K562 treated with DMSO at 1 percent for 24 hours (cell line): ENCODE measurements around the gene SLX4. TPM values are rescaled to one million over a fixed set of nuclear protein-coding genes. Genes with fewer than 3 reads are reported as not detected.

ENCODE experiments used
- total RNA-seq: library from RNA; unstranded; fragments of 300-600 nt; gene quantifications from 2 replicates; pipeline ENCODE4 v1.2.3, GENCODE V29; 2022; ENCODE audit warnings: low read depth; ENCODE audit not compliant: insufficient read depth

Gene SLX4
- total RNA-seq: 7.5 and 7.6 TPM in 2 replicates

GRCh38 chr16:3611146-3611975 lies at the start of gene SLX4:
SLX4 (minus strand) TSS chr16:3611606; CDS start chr16:3608964, 2,642 bp downstream.

GRCh38 chr16:3654249-3654991 lies 43.0 kb upstream of the SLX4 start, which contains the start of gene DNASE1:
DNASE1 (plus strand) TSS chr16:3654691; CDS start chr16:3655374, 683 bp downstream.

GRCh38 chr16:3577302-3577752 lies 34.1 kb downstream of the SLX4 start, which contains the start of gene NLRC3:
NLRC3 (minus strand) TSS chr16:3577403; CDS start chr16:3565036, 12,367 bp downstream.

Other genes with a start within 250 kb of the SLX4 start
- gene ZSCAN32, start 210.6 kb downstream of the SLX4 start, total RNA-seq: 10.0 and 17.3 TPM in 2 replicates
- 14.3 and 19.1 TPM in 2 replicates for gene ZNF174, start 210.4 kb downstream of the SLX4 start, total RNA-seq
- gene ZNF597, start 168.1 kb downstream of the SLX4 start, total RNA-seq: 0.23 and 0.29 TPM in 2 replicates
- 48.1 and 58.5 TPM in 2 replicates for gene NAA60, start 167.9 kb downstream of the SLX4 start, total RNA-seq
- not detected in 2 replicates for gene C16orf90, start 116.1 kb downstream of the SLX4 start, total RNA-seq
- gene CLUAP1, start 110.6 kb downstream of the SLX4 start, total RNA-seq: 2.3 and 4.3 TPM in 2 replicates
- gene NLRC3, start 34.2 kb downstream of the SLX4 start, total RNA-seq: 0.12 and 0.21 TPM in 2 replicates
- 27.7 and 31.6 TPM in 2 replicates for gene DNASE1, start 43.1 kb upstream of the SLX4 start, total RNA-seq
- gene TRAP1, start 105.9 kb upstream of the SLX4 start, total RNA-seq: 165 and 185 TPM in 2 replicates